ENCODE data around the gene RAB5IF. TPM values are rescaled to one million over a fixed set of nuclear protein-coding genes. Genes with fewer than 3 reads are reported as not detected.

The RAB5IF gene
- total RNA-seq, 2 experiments from 2014 or later = 155 to 157 TPM

GRCh38 chr20:36582322-36582721, 23.3 kb upstream of the RAB5IF start:
- POLR2A ChIA-PET = no interaction called here
- CTCF ChIA-PET = no interaction called here

GRCh38 chr20:36582821-36583220, 22.8 kb upstream of the RAB5IF start:
- POLR2A ChIA-PET = interaction anchor here (0.8 kb wide), 1 partner anchor 22 kb away, joined by 9 read pairs; no protein-coding TSS in a partner anchor
- CTCF ChIA-PET = no interaction called here

- ChIA-PET POLR2A (interaction anchor here (0.6 kb wide), 1 partner anchor 65 kb away, joined by 5 read pairs; no protein-coding TSS in a partner anchor), CTCF (no interaction called here)
These were observed 21.5 kb upstream of the RAB5IF start for GRCh38 chr20:36584018-36584481.

GRCh38 chr20:36585410-36586125, 20.0 kb upstream of the RAB5IF start:
- POLR2A ChIA-PET = interaction anchor here (1.2 kb wide), 1 partner anchor 11 kb away, joined by 4 read pairs; no protein-coding TSS in a partner anchor
- CTCF ChIA-PET = interaction anchor here (0.7 kb wide), 1 partner anchor 165 kb away, joined by 4 read pairs; no protein-coding TSS in a partner anchor

- ChIA-PET POLR2A (interaction anchor here (0.7 to 2.0 kb wide), 3 partner anchors 12 to 106 kb away, joined by 7 to 11 read pairs (median 11); partner anchors contain the start of gene TGIF2), CTCF (interaction anchor here (0.8 to 1.9 kb wide), 3 partner anchors 17 to 24 kb away, joined by 4 to 7 read pairs (median 6); partner anchors contain the start of gene RAB5IF)
These were observed 18.1 kb upstream of the RAB5IF start for GRCh38 chr20:36587388-36588070.

- CTCF ChIA-PET = interaction anchor here (0.6 to 1.7 kb wide), 4 partner anchors 13 to 1635 kb away, joined by 3 to 9 read pairs (median 6); no protein-coding TSS in a partner anchor
- POLR2A ChIA-PET = interaction anchor here (0.6 to 1.9 kb wide), 4 partner anchors 12 to 20 kb away, joined by 3 to 8 read pairs (median 4); partner anchors contain the start of gene RAB5IF
These were observed 14.3 kb upstream of the RAB5IF start for GRCh38 chr20:36591281-36591680.

GRCh38 chr20:36591854-36592641, 13.5 kb upstream of the RAB5IF start:
- ChIA-PET CTCF (interaction anchor here (0.6 to 1.7 kb wide), 5 partner anchors 12 to 1636 kb away, joined by 3 to 9 read pairs (median 5); no protein-coding TSS in a partner anchor), POLR2A (interaction anchor here (0.6 to 1.2 kb wide), 4 partner anchors 11 to 21 kb away, joined by 3 to 5 read pairs (median 4); partner anchors contain the start of gene TGIF2)

- ChIA-PET POLR2A (interaction anchor here (0.5 to 4.1 kb wide), 4 partner anchors 12 to 821 kb away, joined by 3 to 41 read pairs (median 18); partner anchors contain the start of genes RAB5IF and TGIF2), CTCF (interaction anchor here (0.6 to 1.4 kb wide), 6 partner anchors 13 to 391 kb away, joined by 3 to 5 read pairs (median 3); partner anchors contain the start of gene RAB5IF)
These were observed 12.1 kb upstream of the RAB5IF start for GRCh38 chr20:36593347-36593929.

- ChIA-PET CTCF (interaction anchor here (1.2 kb wide), 1 partner anchor 9 kb away, joined by 3 read pairs; no protein-coding TSS in a partner anchor), POLR2A (interaction anchor here (1.4 kb wide), 1 partner anchor 26 kb away, joined by 4 read pairs; the partner anchor contains the start of gene TGIF2)
These were observed 5.7 kb upstream of the RAB5IF start for GRCh38 chr20:36599912-36600345.

- CTCF ChIA-PET = interaction anchor here (0.6 kb wide), 1 partner anchor 273 kb away, joined by 4 read pairs; no protein-coding TSS in a partner anchor
- POLR2A ChIA-PET = interaction anchor here (0.6 kb wide), 1 partner anchor 21 kb away, joined by 6 read pairs; no protein-coding TSS in a partner anchor
These were observed 4.0 kb upstream of the RAB5IF start for GRCh38 chr20:36601540-36601939.

GRCh38 chr20:36604952-36605398, 604 bp upstream of the RAB5IF start:
- CTCF ChIA-PET = interaction anchor here (0.9 to 3.6 kb wide), 13 partner anchors 8 to 150 kb away, joined by 3 to 24 read pairs (median 6); partner anchors contain the start of genes SLA2 and TGIF2
- POLR2A ChIA-PET = interaction anchor here (0.6 to 3.6 kb wide), 11 partner anchors 10 to 1114 kb away, joined by 3 to 42 read pairs (median 4); partner anchors contain the start of genes SLA2 and TGIF2

GRCh38 chr20:36606158-36607066, 833 bp downstream of the RAB5IF start:
- CTCF ChIA-PET = interaction anchor here (0.6 to 3.6 kb wide), 17 partner anchors 8 to 448 kb away, joined by 3 to 24 read pairs (median 5); partner anchors contain the start of genes SLA2 and TGIF2
- POLR2A ChIA-PET = interaction anchor here (0.5 to 3.6 kb wide), 13 partner anchors 9 to 127 kb away, joined by 3 to 42 read pairs (median 4); partner anchors contain the start of genes SLA2 and TGIF2

- CTCF ChIA-PET = interaction anchor here (0.9 to 2.8 kb wide), 2 partner anchors 11 to 37 kb away, joined by 3 to 10 read pairs; no protein-coding TSS in a partner anchor
- POLR2A ChIA-PET = interaction anchor here (3.5 kb wide), 1 partner anchor 37 kb away, joined by 16 read pairs; the partner anchor contains the start of gene SLA2
These were observed 2.2 kb downstream of the RAB5IF start for GRCh38 chr20:36607586-36608387.

- ChIA-PET CTCF (interaction anchor here (0.7 kb wide), 2 partner anchors 31 to 644 kb away, joined by 3 to 4 read pairs; no protein-coding TSS in a partner anchor), POLR2A (interaction anchor here (0.8 kb wide), 1 partner anchor 10 kb away, joined by 3 read pairs; no protein-coding TSS in a partner anchor)
These were observed 2.8 kb downstream of the RAB5IF start for GRCh38 chr20:36608388-36608728.

- ChIA-PET CTCF (interaction anchor here (1.2 to 1.7 kb wide), 4 partner anchors 11 to 39 kb away, joined by 3 to 7 read pairs (median 4); partner anchors contain the start of gene TGIF2), POLR2A (interaction anchor here (1.6 kb wide), 1 partner anchor 12 kb away, joined by 6 read pairs; no protein-coding TSS in a partner anchor)
These were observed 6.0 kb downstream of the RAB5IF start for GRCh38 chr20:36611625-36612024.

Data from activated CD8-positive, alpha-beta memory T cell treated with anti-CD3 and anti-CD28 coated beads for 36 hours (primary cell).